Measurements from ENCODE around the gene EPAS1. TPM values are rescaled to one million over a fixed set of nuclear protein-coding genes. Genes with fewer than 3 reads are reported as not detected.

EPAS1 gene
- polyA plus RNA-seq, 1 of the 3 experiments (the other 2 are of a cell fraction): 69.2 TPM

DNA sequence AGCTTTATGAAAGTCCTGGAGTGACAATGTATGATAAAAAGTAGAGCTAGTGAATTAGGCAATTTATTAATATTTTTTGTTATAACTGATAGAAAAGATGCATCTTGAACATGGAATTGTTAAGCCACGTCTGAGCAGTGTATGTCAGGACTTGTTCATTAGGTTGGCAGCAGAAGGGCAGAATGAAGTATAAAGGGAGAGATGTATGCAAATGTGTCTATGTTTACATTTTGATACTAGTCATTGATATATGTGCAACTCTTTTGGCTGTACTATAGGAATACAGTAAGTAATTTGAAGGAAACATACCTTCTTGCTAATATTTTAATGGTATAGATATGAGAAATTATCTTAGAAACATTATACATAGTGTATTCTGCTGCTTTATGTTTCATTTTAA is 133.2 kb downstream of the EPAS1 start:
- H3K79me2 ChIP-seq (ENCODE audit: insufficient read depth): no peaks in the 10 kb centered on the region
- no peak for TF ChIP-seq POLR2AphosphoS5 (IDR thresholded peaks at IDR 0.05; ENCODE audit: low read depth, low read length)
- TF ChIP-seq RCOR1 (IDR thresholded peaks at IDR 0.05; ENCODE audit: low read length): no peak
- TF ChIP-seq EZH2phosphoT487 (IDR thresholded peaks at IDR 0.05; ENCODE audit: borderline replicate concordance, low read depth): no peak
- no peak for TF ChIP-seq FOXJ3 (CRISPR knock-in tag; IDR thresholded peaks at IDR 0.05)
- no peak for TF ChIP-seq RFX5 (IDR thresholded peaks at IDR 0.05; ENCODE audit: low read length)
- no peak for TF ChIP-seq TCF12 (IDR thresholded peaks at IDR 0.05)
- no peak for TF ChIP-seq NFIC (IDR thresholded peaks at IDR 0.05; ENCODE audit: borderline replicate concordance)
- no peak for TF ChIP-seq GATA2 (CRISPR knock-in tag; IDR thresholded peaks at IDR 0.05)
- no peak for TF ChIP-seq JUND (IDR thresholded peaks at IDR 0.05)
- TF ChIP-seq, protein P1, sequence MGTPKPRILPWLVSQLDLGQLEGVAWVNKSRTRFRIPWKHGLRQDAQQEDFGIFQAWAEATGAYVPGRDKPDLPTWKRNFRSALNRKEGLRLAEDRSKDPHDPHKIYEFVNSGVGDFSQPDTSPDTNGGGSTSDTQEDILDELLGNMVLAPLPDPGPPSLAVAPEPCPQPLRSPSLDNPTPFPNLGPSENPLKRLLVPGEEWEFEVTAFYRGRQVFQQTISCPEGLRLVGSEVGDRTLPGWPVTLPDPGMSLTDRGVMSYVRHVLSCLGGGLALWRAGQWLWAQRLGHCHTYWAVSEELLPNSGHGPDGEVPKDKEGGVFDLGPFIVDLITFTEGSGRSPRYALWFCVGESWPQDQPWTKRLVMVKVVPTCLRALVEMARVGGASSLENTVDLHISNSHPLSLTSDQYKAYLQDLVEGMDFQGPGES (IDR thresholded peaks at IDR 0.05; ENCODE audit: low read depth, low read length): no peak
- TF ChIP-seq, protein P2, sequence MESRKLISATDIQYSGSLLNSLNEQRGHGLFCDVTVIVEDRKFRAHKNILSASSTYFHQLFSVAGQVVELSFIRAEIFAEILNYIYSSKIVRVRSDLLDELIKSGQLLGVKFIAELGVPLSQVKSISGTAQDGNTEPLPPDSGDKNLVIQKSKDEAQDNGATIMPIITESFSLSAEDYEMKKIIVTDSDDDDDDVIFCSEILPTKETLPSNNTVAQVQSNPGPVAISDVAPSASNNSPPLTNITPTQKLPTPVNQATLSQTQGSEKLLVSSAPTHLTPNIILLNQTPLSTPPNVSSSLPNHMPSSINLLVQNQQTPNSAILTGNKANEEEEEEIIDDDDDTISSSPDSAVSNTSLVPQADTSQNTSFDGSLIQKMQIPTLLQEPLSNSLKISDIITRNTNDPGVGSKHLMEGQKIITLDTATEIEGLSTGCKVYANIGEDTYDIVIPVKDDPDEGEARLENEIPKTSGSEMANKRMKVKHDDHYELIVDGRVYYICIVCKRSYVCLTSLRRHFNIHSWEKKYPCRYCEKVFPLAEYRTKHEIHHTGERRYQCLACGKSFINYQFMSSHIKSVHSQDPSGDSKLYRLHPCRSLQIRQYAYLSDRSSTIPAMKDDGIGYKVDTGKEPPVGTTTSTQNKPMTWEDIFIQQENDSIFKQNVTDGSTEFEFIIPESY (IDR thresholded peaks at IDR 0.05; ENCODE audit: borderline replicate concordance, low read depth): no peak
- TF ChIP-seq GABPA (IDR thresholded peaks at IDR 0.05; ENCODE audit: low read depth): no peak
- TF ChIP-seq MEF2A (IDR thresholded peaks at IDR 0.05; ENCODE audit: borderline replicate concordance, low read depth): no peak
- H3K9ac ChIP-seq: no peak overlapping the region
- no peaks in the 10 kb centered on the region for H3K36me3 ChIP-seq (replicated peaks in 1 of 2; ENCODE audit: control insufficient read depth in 1 of 2, insufficient read depth in 2 of 2, low read length in 1 of 2)
- H3F3A ChIP-seq (replicated peaks; ENCODE audit: insufficient read depth): no peaks in the 10 kb centered on the region
- no peaks in the 10 kb centered on the region for H3K9me2 ChIP-seq
- ChIA-PET CTCF (interaction anchor here (1.0 to 1.3 kb wide), 2 partner anchors 10 to 50 kb away, joined by 3 read pairs; no protein-coding TSS in a partner anchor), POLR2A (no interaction called here)
- no peaks in the 10 kb centered on the region for H3K27me3 ChIP-seq (ENCODE audit: insufficient read depth)
- no peak overlapping the region for H3K4me2 ChIP-seq
- no peaks in the 10 kb centered on the region for H4K20me1 ChIP-seq (ENCODE audit: insufficient read depth)
- whole genome bisulfite sequencing (ENCODE audit: low lambda C conversion rate): 61% methylated on average over 1 of the region's 1 CpG
- H3K27ac ChIP-seq (ENCODE audit: low read depth in 2 of 2, low read length in 1 of 2): no peak overlapping the region
- no peak overlapping the region for H2AFZ ChIP-seq (ENCODE audit: low read depth)
- no peak overlapping the region for H3K4me3 ChIP-seq (ENCODE audit: low read depth in 2 of 2, low read length in 1 of 2)
- H3K9me3 ChIP-seq: peaks cover 5% of the 10 kb centered on the region; the same call in 1 of the 2 replicates
- DNase-seq: no peak
- peaks cover 0 to 6% of the 10 kb centered on the region in 2 experiments; a peak in 1 of 4 replicates for H3K4me1 ChIP-seq (ENCODE audit: control insufficient read depth in 1 of 2, insufficient read depth in 2 of 2, low read depth in 1 of 2, low read length in 1 of 2)

DNA sequence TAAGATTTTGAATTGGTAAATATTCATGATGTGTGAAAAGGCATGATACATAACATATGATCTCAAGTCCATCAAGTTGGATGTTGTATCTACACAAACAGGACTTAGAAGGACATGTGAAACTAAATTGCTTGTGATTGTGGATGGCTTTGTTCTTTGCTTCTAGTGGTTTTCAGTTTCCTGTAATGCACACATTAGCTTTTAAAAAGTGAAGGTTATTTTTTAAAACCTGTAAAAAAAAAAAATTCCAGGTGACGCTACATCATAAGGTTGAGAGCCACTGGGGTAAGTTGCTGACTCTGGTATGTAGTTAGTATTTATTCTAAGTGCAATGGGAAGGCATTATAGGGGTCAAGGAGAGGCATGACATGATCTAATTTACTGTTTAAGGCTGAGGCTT is 133.8 kb downstream of the EPAS1 start:
- H4K20me1 ChIP-seq (ENCODE audit: insufficient read depth): no peaks in the 10 kb centered on the region
- ChIA-PET CTCF (interaction anchor here (0.6 to 1.3 kb wide), 6 partner anchors 9 to 393 kb away, joined by 3 read pairs; no protein-coding TSS in a partner anchor), POLR2A (no interaction called here)
- no peaks in the 10 kb centered on the region for H3K79me2 ChIP-seq (ENCODE audit: insufficient read depth)
- no peak overlapping the region for H3K4me2 ChIP-seq
- WGBS (ENCODE audit: low lambda C conversion rate): 87% methylated on average over 1 of the region's 1 CpG
- no peak overlapping the region for H2AFZ ChIP-seq (ENCODE audit: low read depth)
- no peak overlapping the region for H3K4me3 ChIP-seq (ENCODE audit: low read depth in 2 of 2, low read length in 1 of 2)
- no peak overlapping the region for H3K9ac ChIP-seq
- H3K27me3 ChIP-seq (ENCODE audit: insufficient read depth): no peaks in the 10 kb centered on the region
- no peak for DNase-seq
- H3K9me3 ChIP-seq: peaks cover 5% of the 10 kb centered on the region; the same call in 1 of the 2 replicates
- no peak for TF ChIP-seq MEF2A (IDR thresholded peaks at IDR 0.05; ENCODE audit: borderline replicate concordance, low read depth)
- TF ChIP-seq CHD2 (IDR thresholded peaks at IDR 0.05; ENCODE audit: low read length, partially characterized antibody): no peak
- no peak for TF ChIP-seq GABPA (IDR thresholded peaks at IDR 0.05; ENCODE audit: low read depth)
- no peak for TF ChIP-seq MXI1 (IDR thresholded peaks at IDR 0.05; ENCODE audit: low read depth, low read length)
- H3K9me2 ChIP-seq: no peaks in the 10 kb centered on the region
- H3K27ac ChIP-seq (ENCODE audit: low read depth in 2 of 2, low read length in 1 of 2): no peak overlapping the region; a peak in 1 of 4 replicates
- no peaks in the 10 kb centered on the region for H3K36me3 ChIP-seq (replicated peaks in 1 of 2; ENCODE audit: control insufficient read depth in 1 of 2, insufficient read depth in 2 of 2, low read length in 1 of 2)
- no peaks in the 10 kb centered on the region for H3F3A ChIP-seq (replicated peaks; ENCODE audit: insufficient read depth)
- H3K4me1 ChIP-seq (ENCODE audit: control insufficient read depth in 1 of 2, insufficient read depth in 2 of 2, low read depth in 1 of 2, low read length in 1 of 2): peaks cover 0 to 6% of the 10 kb centered on the region in 2 experiments; a peak in 1 of 4 replicates
